GM21360 (cell line): ENCODE results near the gene CKS1B.

Source experiments
- ATAC-seq: cut with Tn5 transposase; IDR thresholded peaks from one replicate; pipeline ENCODE4 v1.9.1; 2021; ENCODE audit warnings: mild to moderate bottlenecking, moderate library complexity; ENCODE audit not compliant: unreplicated experiment

The CKS1B gene

GRCh38 chr1:154945160-154945961, 29.1 kb upstream of the CKS1B start:
- ATAC-seq: no peak

GRCh38 chr1:154945962-154946850, 28.3 kb upstream of the CKS1B start:
- no peak for ATAC-seq

- ATAC-seq: no peak
Measured at GRCh38 chr1:154948079-154948478, 26.4 kb upstream of the CKS1B start.

GRCh38 chr1:154951901-154952657, 22.4 kb upstream of the CKS1B start:
- no peak for ATAC-seq

GRCh38 chr1:154952664-154953063, 21.8 kb upstream of the CKS1B start:
- no peak for ATAC-seq

GRCh38 chr1:154953611-154954038, 20.9 kb upstream of the CKS1B start:
- ATAC-seq: no peak

- ATAC-seq: no peak
Measured at GRCh38 chr1:154954541-154954940, 19.9 kb upstream of the CKS1B start.

GRCh38 chr1:154955039-154955717, 19.3 kb upstream of the CKS1B start:
- peak; percentile 34 for ATAC-seq

- peak; percentile 58 for ATAC-seq
Measured at GRCh38 chr1:154955718-154956543, 18.6 kb upstream of the CKS1B start, which contains the start of gene PBXIP1. TSS of gene PBXIP1 (minus strand) at chr1:154956099. CDS start at chr1:154953721, 2,378 bp downstream.

GRCh38 chr1:154956544-154956941, 17.9 kb upstream of the CKS1B start:
- no peak for ATAC-seq

- no peak for ATAC-seq
Measured at GRCh38 chr1:154957091-154957657, 17.3 kb upstream of the CKS1B start.

- no peak for ATAC-seq
Measured at GRCh38 chr1:154958036-154958435, 16.4 kb upstream of the CKS1B start.

GRCh38 chr1:154958681-154959425, 15.6 kb upstream of the CKS1B start:
- no peak for ATAC-seq

GRCh38 chr1:154959426-154959780, 15.1 kb upstream of the CKS1B start:
- no peak for ATAC-seq

- ATAC-seq: no peak
Measured at GRCh38 chr1:154960446-154961136, 13.9 kb upstream of the CKS1B start.

GRCh38 chr1:154961207-154962155, 13.0 kb upstream of the CKS1B start, which contains the start of gene PYGO2:
TSS of gene PYGO2 (minus strand) at chr1:154961782. CDS start at chr1:154961576, 206 bp downstream.
- ATAC-seq: peak; percentile 62
